Lower leg skin (tissue), 3 donors: ENCODE data around the gene LRIT1.

Source experiments
- POLR2A ChIP-seq, 2 donors: fragments of 450-650 bp; IDR thresholded peaks; one replicate each; pipeline ENCODE4 v1.6.1; 2016 to 2017; ENCODE audit warnings: antibody characterized with exemption in 2 of 2, mild to moderate bottlenecking in 1 of 2, moderate library complexity in 1 of 2
- TF ChIP-seq, protein P1 (sequence below), 3 donors: fragments of 450-650 bp; IDR thresholded peaks; one replicate each; pipeline ENCODE4 v1.5.1; 2016; ENCODE audit warnings: antibody characterized with exemption in 3 of 3, mild to moderate bottlenecking in 3 of 3, moderate library complexity in 2 of 3

DNA sequence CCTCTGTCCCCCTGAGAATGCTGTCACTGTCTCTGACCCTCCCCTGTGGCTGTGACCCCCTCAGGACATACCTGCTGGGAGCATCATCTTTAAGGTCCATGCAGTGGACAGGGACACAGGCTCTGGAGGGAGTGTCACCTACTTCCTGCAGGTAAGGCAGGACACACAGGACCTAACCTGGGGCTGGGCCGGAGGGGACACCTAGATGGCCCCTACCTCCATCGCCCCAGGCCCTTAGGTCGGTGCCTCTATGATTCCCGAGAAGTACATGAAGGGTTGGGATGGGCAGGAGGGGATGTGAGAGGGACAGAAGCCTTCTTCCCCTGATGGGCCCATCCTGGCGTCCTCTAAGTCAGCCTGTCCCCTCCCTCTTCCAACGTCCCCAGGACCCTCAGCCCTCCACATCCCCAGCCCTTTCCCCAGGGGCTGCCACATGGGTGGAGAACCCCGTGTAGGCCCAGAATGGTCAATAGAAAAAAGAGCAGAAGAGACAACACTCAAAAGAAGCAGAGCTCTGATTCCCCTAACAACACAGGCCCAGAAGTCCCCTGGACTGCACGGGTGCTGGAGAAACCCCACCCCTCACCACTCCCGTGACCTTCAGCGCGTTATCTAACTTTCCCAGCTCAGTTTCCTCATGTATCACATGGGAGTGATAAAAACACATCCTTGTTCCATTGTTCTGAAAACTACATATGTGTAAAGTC is 40.7 kb downstream of the LRIT1 start:
- TF ChIP-seq, protein P1, sequence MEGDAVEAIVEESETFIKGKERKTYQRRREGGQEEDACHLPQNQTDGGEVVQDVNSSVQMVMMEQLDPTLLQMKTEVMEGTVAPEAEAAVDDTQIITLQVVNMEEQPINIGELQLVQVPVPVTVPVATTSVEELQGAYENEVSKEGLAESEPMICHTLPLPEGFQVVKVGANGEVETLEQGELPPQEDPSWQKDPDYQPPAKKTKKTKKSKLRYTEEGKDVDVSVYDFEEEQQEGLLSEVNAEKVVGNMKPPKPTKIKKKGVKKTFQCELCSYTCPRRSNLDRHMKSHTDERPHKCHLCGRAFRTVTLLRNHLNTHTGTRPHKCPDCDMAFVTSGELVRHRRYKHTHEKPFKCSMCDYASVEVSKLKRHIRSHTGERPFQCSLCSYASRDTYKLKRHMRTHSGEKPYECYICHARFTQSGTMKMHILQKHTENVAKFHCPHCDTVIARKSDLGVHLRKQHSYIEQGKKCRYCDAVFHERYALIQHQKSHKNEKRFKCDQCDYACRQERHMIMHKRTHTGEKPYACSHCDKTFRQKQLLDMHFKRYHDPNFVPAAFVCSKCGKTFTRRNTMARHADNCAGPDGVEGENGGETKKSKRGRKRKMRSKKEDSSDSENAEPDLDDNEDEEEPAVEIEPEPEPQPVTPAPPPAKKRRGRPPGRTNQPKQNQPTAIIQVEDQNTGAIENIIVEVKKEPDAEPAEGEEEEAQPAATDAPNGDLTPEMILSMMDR (IDR thresholded peaks at IDR 0.05), result no peak
- TF ChIP-seq POLR2A (IDR thresholded peaks at IDR 0.05), result no peak
